IPS-NIHi11 (cell line): ENCODE results near the gene FADS3.
"Not testable (repeated sequence)": the region's sequence is repeated elsewhere in the genome, so short reads cannot be mapped to it uniquely, and the experiment has no call there.

Source experiments
- DNase-seq: peaks from one replicate; pipeline ENCODE4 v3.0.0; 2012; ENCODE audit warnings: mixed read lengths, low spot score

FADS3 gene

DNA sequence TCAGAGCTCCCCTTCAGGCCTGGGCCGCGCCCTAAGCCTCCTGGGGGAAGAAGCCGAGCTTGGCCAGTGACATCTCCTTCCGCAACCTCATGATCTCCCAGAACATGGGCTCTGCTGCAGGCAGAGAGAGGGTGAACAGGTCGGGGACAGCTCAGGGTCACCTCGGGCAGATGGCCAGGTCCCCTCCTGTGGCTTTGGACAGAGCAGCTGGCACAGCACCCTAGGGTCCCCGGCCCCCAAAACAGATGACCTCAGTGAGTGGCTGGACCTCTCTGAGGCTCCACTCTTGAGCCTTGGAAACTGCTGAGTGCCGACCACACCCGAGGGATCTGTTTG is 6.9 kb upstream of the FADS3 start:
- no peak for DNase-seq

DNA sequence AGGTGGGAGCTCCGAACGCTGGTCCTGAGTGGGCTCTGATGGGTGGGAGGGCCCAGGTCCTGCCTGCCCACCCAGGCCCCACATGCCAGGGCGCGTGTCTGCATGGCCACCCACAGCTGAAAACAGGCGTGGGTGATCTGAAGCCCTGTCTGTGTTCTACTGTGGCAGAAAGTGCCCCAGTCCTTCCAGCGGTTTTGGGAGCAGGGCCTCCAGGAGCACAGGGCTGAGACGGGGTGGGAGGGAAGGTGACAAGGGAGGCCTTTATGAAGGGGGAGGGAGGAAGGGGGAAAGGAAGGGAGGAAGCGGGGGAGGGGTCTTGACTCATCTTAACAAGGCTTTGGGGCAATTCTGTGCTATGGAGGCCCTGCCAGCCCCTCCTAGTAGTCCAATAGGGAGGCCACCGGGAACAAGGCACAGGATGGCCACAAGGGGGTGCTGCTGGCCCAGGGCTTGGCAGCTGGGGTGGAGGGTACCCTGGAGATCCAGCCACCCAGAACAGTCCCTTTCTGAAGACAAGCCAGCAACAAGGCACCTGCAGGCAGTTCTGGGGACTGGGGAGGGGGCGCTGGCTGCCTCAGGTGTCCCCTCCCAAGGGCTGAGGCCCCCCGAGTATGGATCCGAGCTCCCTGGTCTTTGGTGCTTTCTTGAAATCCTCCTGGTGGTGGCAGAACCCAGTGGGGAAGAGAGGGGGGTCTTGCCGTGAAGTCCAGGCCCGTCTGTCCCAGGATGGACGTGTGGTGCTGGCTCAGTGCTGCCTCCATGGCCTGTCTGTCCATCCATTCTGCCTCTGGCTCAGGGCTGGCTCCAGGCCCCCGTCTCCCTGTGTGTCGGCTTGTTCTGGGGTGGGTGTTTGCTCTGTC is 6.3 kb upstream of the FADS3 start:
- peak; percentile 93 for DNase-seq

DNA sequence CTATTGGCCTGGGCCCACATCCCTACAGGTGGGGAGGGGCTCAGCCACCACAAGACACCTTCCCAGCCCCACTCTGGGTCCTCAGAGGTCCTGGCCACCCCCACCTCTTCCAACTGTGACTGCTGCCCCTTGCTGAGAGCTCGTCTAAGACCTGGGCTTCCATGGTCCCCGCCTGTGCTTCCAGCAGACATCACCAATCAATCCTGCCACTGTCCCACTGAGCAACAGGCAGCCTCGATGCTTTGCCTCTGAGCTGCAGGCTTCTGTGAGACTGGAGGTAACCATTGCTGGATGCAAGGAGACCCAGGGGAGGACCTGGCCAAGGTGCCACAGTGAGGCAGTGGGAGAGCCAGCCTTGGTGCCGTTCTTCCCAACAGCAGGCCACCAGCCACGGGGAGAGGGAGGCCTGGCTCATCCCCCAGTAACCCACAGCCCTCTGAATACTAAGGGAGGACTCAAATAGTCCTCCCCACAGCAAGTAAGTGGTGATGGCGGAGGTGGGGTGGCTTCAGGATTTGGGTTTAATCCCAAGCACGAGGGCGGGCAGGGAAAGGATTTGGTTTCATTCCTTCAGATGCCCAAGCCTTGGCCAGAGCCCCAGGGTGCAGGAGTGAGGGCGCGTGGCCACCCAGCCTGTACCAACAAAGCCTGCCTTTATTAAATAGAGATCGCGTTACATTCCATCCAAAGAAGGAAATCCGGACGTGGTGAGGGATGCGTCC is 5.5 kb upstream of the FADS3 start:
- DNase-seq: no peak

DNA sequence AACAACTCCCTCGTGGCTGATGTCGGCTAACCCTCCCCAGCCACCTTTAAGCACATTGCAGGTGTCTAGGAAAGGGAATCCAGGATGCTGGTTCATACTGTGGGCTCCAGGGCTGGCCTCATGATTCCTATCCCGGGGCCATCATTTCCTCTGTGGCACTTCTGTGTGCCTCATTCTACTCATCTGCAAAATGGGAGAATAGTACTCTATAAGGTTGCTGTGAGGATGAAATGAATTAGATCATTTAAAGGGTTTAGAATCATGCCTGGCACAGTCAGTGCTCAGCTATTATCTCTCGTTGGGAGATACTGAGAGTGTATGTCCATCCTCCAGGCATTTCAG is 4.3 kb upstream of the FADS3 start:
- no peak for DNase-seq

DNA sequence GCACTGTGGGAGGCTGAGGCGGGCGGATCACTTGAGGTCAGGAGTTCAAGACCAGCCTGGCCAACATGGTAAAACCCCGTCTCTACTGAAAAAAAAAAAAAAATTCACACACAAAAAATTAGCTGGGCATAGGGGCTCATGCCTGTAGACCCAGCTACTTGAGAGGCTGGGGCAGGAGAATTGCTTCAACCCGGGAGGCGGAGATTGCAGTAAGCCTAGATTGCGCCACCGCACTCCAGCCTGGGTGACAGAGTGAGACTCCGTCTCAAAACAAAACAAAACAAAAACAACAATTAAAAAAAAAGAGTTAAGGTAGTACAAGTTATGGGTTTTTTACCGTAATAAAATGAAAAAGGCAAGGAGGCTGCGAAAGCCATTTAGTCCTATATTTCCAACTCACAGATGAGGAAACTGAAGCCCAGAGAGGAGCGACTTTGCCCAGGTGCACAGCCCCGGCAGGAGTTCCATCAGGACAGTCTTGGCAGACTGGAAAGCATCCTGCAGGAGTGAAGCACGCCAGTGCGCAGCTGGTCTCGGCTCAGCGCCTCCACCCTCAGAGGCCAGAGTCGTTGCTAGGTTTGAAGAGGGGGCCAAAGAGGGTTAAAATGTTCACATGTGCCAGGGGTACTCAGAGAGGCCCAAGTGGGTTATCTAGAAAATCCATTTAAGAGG is 3.8 kb upstream of the FADS3 start:
- DNase-seq: no peak

DNA sequence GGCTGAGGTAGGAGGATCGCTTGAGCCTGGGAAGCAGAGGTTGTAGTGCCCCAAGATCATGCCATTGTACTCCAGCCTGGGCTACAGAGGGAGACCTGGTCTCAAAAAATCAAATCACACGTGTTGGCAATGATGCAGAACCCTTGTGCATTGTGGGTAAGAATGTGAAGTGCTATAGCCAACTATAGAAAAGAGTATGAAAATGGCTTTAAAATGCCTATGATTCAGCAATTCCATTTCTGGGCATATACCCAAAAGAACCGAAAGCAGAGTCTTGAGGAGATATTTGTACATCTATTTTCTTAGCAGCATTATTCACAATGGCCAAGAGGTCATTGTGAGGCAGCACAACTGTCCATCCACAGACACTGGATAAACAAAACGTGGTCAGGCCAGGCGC is 2.6 kb upstream of the FADS3 start:
- no peak for DNase-seq

DNA sequence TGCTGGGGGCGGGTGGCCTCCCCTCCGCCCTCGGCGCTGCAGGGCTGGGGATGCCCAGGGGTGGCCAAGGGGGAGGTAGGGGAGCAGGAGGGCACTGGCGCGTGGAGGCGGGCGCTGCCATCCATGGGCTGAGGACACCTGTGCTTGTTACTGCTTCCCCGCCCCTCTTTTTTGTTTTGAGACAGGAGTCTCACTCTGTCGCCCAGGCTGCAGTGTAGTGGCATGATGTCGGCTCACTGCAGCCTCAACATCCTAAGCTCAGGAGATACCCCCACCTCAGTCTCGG is 683 bp upstream of the FADS3 start:
- DNase-seq: no peak

DNA sequence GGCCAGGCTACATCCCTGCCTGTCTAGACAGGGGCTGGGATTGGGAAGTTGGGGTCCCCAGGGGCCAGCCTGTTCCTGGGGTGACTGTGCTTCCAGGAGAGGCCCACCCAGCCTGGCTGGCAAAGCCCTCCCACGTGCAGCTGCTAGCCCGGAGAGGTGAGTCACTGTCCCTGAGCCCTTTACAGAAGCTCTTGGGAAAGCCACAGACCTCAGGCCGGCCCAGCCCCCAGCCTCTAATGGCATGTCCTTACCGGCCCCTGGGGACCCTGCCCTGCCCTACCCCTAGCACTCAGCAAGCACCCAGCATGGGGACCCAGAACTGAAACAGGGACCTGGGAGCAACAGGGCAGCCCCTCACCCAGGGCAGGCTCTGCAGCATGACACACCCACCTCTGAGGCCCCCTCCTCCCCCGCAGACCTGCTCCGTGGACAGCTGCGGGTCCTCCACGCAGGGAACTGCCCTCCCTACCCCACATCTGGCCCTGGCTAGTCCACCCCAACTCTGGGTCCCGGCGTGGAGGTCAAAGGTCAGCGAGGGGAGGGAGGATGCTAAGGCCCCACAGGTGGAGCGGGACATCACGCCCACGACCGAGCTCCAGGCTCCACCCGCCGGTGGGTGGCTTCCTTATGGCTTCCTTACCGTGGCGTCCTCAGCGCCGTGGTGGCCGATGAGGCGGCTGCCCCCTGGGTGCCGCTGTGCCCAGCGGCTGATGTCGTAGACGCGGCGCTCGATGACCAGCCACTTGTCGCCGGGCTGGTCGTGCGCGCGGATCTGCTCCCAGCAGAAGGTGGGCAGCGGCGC is 615 bp downstream of the FADS3 start:
- no peak for DNase-seq

DNA sequence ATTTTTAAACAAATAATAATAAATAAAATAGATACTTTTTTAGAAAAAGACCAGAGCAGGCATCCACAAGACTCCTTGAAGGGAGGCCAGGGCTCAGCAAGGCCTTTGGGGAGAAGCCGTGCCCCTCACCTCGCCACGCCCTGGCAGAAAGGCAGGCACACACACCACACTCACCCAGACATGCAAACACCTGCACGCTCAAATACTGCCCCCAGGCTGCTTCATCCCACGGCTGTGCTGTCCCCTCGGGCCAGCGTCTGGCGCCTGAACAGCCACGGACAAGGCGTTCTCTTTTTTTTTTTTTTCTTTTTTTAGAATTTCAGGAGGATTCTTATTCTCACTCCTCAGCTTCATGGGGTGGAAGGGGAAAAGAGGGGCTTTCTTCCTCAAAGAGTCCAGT is 1.5 kb downstream of the FADS3 start:
- DNase-seq: no peak

DNA sequence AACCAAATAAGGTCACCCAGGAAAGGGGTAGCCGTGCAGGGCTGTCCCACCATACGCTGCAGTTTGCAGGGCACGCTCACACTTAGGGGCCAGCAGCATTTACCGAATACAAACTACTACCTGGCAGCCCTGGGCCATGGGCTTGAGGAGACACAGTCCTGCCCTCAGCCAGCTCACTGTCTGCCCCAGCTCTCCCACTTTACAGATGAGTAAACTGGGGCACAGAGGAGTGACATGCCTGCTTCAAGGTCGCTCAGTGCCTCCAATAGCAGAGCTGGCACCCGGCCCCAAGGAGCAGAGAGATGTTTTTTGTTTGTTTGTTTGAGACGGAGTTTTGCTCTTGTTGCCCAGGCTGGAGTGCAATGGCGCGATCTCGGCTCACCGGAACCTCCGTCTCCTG is 2.8 kb downstream of the FADS3 start:
- DNase-seq: no peak

DNA sequence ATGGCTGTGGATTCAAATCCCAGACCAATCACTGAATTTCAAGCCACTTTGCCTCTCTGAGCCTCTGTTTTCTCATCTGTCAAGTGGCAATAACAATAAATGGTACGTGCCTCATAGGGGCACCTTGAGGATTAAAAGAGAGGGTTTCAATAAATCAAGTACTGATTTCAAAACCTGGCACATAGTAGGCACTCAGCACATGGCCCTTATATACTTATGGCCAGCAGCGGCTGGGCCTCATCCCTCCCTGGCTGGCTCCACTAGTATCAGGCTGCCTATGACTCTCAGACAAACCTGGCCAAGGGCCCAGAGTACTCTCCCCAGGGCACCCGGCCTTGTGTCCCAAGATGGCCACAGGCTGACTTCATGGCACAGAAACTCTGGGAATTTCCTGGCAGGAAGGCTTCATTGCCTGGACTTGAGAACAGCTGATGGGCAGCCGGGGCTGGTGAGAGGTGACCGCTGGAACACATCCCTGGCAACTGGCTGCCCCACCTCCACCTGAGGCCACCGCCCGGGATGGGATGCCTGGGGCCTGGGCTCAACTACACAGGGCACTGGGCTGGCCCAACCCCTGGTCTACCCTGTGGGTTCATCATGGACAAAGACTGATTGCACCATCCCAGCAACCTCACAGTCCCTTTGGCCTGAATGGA is 3.4 kb downstream of the FADS3 start:
- DNase-seq: no peak

DNA sequence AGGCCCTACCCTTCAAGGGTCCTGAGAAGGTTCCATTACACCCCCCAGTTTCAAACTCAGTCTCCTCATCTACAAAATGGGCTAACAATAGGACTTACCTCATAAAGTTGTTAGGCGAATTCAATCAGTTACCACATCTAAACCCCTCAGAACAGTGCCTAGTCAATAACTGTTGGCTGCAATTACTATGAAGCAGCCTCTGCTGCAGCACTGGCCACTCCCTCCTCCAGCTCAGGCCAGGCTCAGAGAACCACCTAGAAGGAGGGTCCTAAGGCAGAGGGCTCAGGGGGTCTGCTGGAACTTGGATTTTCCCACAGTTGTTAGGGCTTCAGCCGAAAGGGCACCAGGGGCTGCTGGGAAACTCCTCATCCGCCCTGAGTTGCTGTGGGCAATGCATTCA is 4.7 kb downstream of the FADS3 start:
- no peak for DNase-seq

DNA sequence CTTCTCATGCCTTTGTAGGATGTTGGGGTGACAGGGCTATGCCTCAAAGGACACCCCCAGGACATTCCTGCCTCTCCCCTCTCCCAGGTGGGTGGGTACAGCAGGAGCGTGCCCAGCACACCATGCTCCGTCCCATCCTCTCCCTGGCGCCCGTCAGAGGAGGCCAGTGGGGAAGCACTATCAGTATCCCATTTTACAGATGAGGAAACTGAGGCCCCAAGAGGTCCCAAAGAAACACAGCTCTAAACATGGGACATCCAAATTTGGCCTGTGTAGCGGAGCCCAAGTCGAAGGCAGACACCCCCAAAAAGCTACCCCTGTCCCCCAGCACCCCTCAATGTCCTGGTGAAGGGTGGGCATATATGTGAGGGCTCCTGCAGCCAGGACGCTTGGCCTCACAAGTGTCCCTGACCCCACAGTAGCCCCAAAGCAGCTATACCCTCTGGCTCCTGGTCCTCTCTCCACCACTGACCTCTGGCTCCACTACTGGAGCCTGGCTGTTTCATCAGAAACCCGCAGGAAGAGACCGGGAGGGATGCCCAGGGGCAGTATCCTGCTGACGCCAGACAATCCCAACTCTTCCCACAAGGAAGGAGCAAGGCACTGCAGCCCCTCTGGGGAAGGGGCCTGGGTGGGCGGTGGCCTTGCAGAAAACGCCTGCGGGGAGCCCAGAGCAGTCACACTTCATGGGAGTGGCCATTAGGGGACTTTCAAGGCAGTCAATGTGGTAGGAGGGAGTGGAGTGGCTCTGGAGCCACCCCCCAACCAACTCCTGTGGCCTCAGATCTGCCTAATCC is 5.4 kb downstream of the FADS3 start:
- no peak for DNase-seq

DNA sequence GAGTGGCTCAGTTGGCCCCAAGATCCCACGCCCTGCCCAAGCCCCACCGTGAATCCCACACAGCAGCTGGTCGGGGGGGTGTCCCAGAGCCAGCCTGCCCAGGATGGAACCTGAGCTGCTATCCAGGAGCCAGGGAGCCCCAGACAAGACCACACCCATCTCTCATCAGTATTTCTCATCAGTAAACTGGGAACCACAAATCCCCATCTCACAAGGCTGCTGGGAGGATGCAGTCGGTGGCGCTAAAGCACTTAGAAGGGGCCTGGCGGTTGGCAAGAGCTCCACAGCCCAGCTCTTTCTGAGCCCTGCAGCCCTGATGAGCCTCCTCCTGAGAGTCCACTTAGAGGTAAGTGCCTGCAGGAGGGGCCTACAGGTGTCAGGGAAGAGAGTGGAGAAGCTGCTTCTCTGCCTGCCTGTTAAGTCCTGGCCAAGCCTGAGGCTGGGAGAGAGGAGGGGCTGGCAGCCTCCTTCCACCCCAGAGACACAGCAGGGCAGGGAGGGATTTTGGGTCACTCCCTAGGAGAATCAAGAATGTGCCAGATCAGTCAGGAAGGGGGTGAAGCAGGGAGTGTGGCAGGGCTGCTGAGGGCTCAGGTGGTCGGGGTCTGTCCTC is 6.1 kb downstream of the FADS3 start:
- DNase-seq: no peak

DNA sequence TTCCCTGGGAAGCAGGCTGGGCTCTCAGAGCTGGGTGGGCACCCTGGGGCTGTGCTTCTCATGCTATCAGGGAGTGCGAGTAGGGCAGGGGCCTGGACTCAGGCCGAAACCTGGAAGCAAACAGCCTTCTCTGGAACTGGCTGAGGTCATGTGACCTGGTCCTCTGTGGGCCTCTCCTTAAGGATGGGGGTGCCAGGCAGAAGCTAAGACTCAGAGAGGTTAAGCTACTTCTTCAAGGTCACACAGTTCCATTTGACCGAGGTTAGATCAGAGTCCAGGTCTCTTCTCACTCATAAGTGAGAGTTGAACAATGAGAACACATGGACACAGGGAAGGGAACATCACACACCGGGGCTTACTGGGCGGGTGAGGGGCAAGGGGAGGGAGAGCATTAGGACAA is 7.4 kb downstream of the FADS3 start:
- DNase-seq: no peak

DNA sequence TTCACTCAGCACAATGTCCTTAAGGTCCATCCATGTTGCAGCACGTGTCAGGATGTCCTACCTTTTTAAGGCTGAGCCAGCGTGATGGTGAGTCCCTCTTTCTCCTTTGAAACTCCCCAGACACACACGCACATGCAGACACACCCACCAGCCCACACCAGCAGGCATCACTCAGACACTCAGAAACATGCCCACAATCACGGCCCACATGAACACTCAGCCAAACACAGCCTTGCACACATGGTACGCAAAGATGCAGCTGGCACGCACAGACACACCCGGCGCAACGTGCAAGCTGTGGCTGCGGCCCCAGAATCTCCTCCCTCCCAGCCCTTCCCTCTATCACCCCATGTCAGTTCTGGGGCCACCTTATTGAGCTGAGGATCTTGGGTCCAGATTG is 8.0 kb downstream of the FADS3 start:
- no peak for DNase-seq

DNA sequence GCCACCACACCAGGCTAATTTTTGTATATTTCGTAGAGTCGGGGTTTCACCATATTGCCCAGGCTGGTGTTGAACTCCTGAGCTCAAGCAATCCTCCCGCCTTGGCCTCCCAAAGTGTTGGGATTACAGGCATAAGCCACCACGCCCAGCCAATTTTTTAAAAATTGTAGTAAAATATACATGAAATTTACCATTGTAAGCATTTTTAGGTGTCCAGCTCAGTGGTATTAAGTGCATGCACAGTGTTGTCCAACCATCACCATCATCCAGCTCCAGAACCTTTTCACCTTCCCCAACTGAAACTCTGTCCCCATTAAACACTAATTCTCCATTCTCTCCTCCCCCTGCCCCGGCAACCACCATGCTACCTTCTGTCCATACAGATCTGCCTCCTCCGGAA is 8.5 kb downstream of the FADS3 start:
- DNase-seq: no peak

DNA sequence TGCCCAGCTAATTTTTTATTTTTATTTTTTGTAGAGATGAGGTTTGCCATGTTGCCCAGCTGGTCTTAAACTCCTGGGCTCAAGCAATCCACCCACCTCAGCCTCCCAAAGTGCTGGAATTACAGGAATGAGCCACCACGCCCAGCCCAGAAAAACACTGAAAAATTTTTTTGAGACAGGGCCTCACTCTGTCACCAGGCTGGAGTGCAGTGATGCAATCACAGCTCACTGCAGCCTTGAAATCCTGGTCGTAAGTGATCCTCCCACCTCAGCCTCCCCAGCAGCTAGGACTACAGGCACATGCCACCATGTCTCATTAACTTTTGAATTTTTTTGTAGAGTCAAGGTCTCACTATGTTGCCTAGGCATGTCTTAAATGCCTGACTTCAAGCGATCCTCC is 9.1 kb downstream of the FADS3 start:
- DNase-seq: not testable (repeated sequence)

DNA sequence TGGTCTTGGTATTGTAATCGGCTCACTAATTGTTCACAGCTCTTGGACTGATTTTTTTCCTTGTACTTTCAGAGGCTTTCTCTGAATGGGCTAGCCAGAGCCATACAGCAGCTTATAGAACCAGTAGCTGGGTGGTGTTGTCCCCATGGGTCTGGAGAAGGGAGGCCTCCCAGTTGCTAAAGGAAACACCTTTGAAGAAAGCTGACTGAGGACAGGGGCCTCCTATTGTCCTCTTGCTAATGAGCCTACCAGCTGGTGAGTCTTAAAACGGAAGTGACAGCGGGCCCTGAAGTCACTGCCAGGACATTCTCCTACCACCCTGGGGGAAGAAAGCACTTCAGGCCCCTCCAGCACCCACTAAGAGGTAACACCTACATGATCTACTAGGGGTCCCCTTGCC is 9.9 kb downstream of the FADS3 start:
- DNase-seq: peak; percentile 57

DNA sequence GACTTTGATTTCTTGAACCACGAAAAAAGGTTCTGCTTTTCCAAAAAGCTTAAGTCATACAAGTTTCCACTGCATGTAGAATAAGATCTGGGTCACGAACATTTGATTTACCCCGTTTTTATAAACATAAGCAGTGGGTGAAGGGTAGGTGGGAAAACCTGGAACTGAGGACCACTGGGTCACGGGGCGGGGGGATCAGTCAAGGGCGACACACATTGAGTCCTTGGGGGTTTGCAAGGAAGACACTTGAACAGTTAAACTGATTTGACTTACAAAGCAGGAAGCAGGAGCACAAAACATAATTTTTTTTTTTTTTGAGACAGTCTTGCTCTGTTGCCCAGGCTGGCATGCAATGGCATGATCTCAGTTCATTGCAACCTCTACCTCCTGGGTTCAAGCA is 10.9 kb downstream of the FADS3 start:
- no peak for DNase-seq

DNA sequence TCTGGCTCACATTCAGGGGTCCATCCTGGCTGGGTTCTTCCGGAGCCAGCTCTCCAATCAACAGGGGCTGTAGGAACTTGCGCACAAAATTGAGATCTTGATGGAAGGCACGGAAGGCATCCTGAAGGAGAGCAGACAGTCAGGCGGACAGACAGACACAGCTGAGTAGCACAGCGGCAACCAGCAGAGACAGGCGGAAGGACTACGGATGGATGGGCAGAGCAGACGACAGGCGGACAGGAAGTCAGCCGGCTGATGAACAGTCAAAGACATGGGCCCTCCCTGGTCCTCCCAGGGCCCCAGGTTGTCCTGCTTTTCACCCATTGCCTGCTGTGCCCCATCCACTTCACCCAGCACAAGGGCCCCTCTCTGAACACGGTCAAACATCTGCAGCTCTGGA is 11.3 kb downstream of the FADS3 start:
- no peak for DNase-seq
